H7 (cell line): ENCODE data around the gene LMBR1. TPM values are rescaled to one million over a fixed set of nuclear protein-coding genes. Genes with fewer than 3 reads are reported as not detected.
"Not testable (repeated sequence)": the region's sequence is repeated elsewhere in the genome, so short reads cannot be mapped to it uniquely, and the experiment has no call there.

ENCODE experiments used
- DNase-seq: peaks from one replicate; pipeline ENCODE4 v3.0.0; 2012
- H3K27me3 ChIP-seq: 2 replicates; pipeline ENCODE4 v1.6.0; 2011; ENCODE audit warnings: mild to moderate bottlenecking, low read length; ENCODE audit not compliant: control insufficient read depth, insufficient read depth
- H3K36me3 ChIP-seq: replicated peaks from 2 replicates; pipeline ENCODE4 v1.5.1; 2011; ENCODE audit warnings: low read length; ENCODE audit not compliant: control insufficient read depth, insufficient read depth
- H3K4me3 ChIP-seq: 2 replicates; pipeline ENCODE4 v1.5.1; 2011; ENCODE audit warnings: low read depth, mild to moderate bottlenecking, control low read depth, low read length, moderate library complexity; ENCODE audit not compliant: insufficient read depth
- total RNA-seq: library from RNA; depleted of rRNA; stranded (reverse); fragments of >200 nt; shearing (Covaris generic); gene quantifications from 2 replicates; pipeline ENCODE4 v1.2.3, GENCODE V29; 2014

LMBR1 gene
- total RNA-seq, 1 experiment from 2014 or later: 32.0 TPM

DNA sequence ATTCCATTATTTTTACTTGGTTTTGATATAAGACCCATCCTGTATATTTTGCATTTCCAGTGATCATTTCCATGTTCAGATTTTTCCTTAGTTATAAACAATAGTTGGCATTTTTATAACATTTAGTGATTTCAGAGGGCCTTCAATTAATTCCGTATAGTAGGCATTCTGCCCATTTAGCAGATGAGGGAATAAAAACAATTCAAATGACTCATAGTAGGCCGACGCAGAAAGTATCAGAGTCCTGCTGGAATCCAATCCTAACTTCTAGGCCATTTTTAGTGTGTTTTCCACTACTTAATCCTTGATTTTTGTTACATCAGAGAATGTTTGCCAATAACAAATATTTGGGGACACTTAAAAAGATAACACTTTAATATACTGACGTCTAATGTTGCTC is 237.0 kb downstream of the LMBR1 start:
- Histone ChIP-seq H3K27me3 (no peaks in the 10 kb centered on the region), H3K36me3 (no peaks in the 10 kb centered on the region), H3K4me3 (no peak overlapping the region)
- no peak for DNase-seq

DNA sequence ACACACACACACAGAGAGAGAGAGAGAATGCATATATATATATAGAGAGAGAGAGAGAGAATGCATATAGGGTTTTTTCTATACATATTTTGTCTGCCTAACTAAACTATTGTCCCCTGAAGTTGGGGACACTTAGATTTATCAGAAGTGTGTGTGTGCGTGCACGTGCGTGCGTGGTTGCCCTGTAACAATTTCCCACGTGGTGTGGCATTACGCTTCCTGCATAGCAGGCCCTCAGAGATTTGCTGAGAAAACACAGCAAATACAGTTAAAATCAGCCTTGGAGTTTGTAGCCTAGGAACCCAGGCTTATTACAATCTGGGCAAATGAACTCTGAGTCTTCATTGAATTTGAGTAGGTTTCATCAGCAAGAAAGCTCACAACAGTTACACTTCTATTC is 237.7 kb downstream of the LMBR1 start:
- Histone ChIP-seq H3K27me3 (no peaks in the 10 kb centered on the region), H3K4me3 (no peak overlapping the region), H3K36me3 (no peaks in the 10 kb centered on the region)
- DNase-seq: no peak

DNA sequence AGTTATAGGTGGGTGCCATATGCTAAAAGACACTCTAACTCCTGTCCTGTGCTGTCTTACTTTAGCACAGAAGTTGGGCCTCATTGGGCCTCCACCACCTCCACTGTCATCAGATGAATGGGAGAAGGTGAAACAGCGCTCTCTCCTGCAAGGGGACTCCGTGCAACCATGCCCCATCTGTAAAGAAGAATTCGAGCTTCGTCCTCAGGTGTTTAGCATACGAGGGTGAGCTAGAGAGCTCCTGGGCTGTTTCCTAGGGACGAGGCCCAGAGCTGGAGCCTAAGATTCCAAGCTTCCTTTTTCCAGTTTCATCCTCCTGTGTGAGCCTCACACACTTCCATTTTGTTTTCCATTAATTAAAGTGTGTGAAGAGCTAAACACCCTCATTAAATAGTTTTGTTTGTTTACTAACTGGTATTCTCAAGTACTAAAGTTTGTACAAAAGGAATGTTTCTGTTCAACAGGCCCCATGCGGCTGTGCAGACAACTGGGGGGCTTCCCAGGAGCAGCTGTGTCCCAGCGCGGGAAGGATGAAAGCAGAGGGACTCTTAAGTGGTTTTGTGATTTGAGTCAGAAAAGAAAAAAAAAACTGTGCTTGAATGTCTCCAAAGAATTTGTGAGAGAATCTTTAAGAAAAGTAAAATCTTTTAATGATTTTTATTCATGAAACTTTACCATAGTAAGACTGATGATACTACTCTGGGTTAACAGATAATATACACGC is 238.3 kb downstream of the LMBR1 start:
- no peak for DNase-seq
- Histone ChIP-seq H3K27me3 (no peaks in the 10 kb centered on the region), H3K4me3 (no peak overlapping the region), H3K36me3 (no peaks in the 10 kb centered on the region)

DNA sequence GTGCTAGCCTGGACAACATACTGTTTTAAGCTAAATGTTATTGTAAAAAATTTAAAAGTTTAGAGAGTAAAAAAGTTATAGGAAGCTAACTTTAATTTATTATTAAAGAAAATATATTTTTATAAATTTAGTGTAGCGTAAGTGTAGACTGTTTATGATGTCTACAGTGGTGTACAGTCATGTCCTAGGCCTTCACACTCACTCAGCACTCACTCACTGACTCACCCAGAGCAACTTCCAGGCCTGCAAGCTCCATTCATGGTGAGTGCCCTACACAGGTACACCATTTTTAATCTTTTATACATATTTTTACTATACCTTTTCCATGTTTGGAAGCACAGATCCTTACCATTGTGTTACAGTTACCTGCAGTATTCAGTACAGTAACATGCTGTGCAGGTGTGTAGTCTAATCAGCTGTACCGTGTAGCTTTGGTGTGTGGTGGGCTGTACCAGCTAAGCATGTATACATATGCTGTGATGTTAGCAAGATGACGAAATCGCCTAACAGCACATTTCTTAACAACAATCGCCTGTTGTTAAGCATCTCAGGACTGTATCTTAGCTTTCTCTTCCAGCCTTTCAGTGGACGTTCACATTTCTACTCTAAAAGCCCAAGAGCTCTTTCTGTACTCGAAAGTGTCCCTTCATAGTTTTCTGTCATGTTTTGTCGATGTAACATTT is 240.0 kb downstream of the LMBR1 start:
- DNase-seq: no peak
- Histone ChIP-seq H3K4me3 (no peak overlapping the region), H3K36me3 (no peaks in the 10 kb centered on the region)

DNA sequence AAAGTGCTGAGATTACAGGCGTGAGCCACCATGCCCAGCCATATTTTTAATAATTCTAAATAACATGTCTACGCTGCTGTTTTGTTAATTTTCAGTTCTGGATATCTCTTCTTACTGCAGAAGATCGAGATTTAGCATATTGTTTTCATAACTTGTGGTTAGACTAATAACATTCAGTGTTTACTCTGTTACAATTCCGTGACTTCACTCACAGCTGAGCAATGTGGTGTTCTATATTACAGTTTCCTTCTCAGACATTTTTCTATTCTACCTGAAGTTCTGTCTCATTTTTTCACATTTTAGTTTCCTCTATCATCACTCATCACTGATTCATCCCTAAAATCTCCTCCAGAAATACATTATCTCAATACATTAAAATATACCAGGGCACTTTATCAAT is 241.5 kb downstream of the LMBR1 start:
- no peaks in the 10 kb centered on the region for H3K36me3 ChIP-seq
- no peak for DNase-seq
- no peaks in the 10 kb centered on the region for H3K27me3 ChIP-seq
- no peak overlapping the region for H3K4me3 ChIP-seq

More for the DNA sequence above, 240.0 kb downstream of the LMBR1 start:
- H3K27me3 ChIP-seq: no peaks in the 10 kb centered on the region

DNA sequence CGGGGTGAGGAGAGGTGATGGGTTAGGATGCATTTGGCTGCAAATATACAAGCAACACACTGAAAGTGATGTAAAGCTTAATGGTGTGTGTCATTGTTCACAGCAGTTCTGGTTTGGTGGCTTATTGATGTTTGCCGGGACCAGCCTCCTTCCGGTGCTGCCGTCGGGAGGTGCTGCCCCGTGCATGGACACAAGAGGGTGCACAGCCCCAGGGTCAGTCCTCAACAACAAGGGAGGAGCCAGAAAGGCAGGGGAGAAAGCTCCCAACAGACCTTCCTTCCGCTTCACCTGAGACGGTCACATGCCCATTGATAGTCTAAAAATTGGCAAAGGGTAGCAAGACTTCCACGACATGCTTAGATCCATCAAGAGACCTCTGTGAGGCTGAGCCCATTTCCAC is 242.9 kb downstream of the LMBR1 start:
- Histone ChIP-seq H3K27me3 (no peaks in the 10 kb centered on the region), H3K4me3 (no peak overlapping the region), H3K36me3 (no peaks in the 10 kb centered on the region)
- peak; percentile 78 for DNase-seq

DNA sequence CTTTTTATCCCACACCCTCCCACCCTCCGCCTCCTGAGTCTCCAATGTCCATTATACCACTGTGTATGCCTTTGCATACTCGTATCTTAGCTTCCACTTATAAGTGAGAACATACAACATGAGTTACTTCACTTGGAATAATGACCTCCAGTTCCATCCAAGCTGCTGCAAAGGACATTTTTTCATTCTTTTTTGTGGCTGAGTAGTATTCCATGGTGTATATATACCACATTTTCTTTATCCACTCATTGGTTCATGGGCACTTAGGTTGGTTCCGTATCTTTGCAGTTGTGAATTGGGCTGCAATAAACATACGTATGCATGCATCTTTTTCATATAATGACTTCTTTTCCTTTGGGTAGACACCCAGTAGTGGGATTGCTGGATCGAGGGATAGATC is 245.7 kb downstream of the LMBR1 start:
- not testable (repeated sequence) for DNase-seq, H3K4me3 ChIP-seq, H3K36me3 ChIP-seq

DNA sequence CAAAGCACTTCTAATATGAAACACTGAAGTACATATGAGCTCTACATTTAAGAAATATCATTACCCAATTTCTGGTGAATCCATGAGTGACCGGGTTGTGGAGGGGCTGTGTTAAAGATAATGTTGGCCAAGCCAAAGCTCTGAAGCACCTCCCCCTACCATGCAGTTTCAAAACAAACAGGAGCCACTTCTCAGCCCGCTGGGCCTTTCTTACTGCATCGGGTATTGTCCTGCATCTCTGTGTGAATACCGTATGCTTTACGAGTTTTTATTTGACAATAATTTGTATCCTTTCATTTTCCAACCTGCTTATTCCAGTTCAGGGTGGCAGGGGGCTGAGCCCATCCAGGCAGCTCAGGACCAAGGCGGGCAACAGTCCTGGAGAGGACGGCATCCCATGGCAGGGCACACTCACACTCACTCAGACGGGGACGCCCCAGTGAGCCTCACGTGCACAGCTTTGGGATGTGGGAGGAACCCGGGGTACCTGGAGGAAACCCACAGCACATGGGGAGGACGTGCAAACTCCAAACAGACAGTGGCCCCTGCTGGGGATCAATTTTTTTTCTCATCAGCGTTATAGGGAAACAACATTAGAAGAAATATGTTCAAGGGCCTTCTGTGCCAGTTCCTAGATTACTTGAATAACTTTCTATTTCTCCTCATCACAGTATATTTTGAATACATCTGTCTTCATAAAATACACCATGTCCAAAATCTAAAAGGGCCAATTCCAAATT is 250.5 kb downstream of the LMBR1 start:
- Histone ChIP-seq H3K27me3 (peaks cover 2% of the 10 kb centered on the region), H3K4me3 (no peak overlapping the region), H3K36me3 (no peaks in the 10 kb centered on the region)
- no peak for DNase-seq

More for the DNA sequence above, 245.7 kb downstream of the LMBR1 start:
- H3K27me3 ChIP-seq: not testable (repeated sequence)

DNA sequence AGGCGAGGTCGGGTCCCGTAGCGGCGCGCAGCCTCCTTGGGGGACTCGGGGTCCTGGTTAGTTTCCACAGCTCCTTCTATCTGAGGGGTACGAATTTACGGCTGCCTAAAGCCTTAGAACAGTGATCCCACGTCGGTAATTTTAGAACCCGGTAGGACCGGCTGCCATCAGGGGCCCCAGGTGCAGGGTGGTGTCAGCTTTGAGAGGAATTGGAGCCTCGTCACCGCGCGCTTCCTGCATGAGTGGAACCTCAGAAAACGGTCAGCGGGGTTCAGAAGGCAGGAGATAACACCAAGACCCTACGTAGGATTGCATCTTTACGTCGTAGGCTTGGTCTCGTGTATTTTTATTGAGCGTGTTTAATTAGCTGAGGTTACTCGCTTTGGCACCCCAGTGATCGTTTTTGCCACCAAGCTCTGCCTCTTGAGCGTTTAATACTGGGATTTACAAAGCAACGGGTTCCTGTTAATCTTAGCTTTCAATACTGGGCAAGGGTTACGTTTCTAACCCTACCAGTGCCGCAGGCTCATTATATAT is 252.0 kb downstream of the LMBR1 start:
- no peaks in the 10 kb centered on the region for H3K36me3 ChIP-seq
- H3K27me3 ChIP-seq: peaks cover 2% of the 10 kb centered on the region

DNA sequence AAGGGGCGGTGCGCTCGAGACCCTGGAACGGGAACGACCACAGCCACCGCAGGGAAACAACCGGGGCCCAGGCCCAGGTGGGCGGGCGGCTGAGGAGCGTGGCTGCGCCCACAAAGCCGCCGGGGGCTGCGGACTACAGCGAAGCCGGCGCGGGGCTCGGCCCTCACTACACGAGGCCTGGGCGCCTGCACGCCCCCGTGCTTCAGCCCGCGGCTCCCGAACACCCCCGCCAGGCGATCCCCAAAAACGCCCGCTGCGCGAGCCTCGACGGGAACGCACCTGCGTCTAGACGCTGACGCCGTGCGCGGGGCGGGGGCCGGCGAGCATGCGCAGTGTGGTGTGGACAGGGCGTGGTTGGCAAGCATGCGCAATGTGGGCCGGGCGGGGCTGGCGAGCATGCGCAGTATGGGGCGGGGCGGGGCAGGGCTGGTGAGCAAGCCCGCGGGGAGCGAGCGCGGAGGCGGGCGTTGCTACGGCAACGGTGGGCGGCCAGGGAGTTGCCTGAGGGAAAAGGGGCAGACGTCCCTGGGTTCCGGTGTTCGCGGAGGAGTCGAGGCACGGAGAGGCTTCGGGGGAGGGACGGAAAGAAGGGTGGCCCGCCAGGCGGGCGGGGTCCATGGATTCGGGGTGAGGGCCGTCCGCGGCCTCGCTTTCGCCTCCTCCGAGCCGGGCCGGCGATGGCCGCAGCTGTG is 252.6 kb downstream of the LMBR1 start, which contains the start of gene RNF32:
TSS of gene RNF32 (plus strand) at position 518 of the 692 bp plus-strand sequence. CDS start 3,104 bp downstream, outside the sequence.
- Histone ChIP-seq H3K4me3 (peak within 1 kb of the TSS; percentile 85), H3K36me3 (no peaks in the 10 kb centered on the region), H3K27me3 (peaks cover 2% of the 10 kb centered on the region)
- peak; percentile 99 for DNase-seq

More for the DNA sequence above, 252.0 kb downstream of the LMBR1 start:
- no peak for DNase-seq
- H3K4me3 ChIP-seq: peak overlapping the region; percentile 85

DNA sequence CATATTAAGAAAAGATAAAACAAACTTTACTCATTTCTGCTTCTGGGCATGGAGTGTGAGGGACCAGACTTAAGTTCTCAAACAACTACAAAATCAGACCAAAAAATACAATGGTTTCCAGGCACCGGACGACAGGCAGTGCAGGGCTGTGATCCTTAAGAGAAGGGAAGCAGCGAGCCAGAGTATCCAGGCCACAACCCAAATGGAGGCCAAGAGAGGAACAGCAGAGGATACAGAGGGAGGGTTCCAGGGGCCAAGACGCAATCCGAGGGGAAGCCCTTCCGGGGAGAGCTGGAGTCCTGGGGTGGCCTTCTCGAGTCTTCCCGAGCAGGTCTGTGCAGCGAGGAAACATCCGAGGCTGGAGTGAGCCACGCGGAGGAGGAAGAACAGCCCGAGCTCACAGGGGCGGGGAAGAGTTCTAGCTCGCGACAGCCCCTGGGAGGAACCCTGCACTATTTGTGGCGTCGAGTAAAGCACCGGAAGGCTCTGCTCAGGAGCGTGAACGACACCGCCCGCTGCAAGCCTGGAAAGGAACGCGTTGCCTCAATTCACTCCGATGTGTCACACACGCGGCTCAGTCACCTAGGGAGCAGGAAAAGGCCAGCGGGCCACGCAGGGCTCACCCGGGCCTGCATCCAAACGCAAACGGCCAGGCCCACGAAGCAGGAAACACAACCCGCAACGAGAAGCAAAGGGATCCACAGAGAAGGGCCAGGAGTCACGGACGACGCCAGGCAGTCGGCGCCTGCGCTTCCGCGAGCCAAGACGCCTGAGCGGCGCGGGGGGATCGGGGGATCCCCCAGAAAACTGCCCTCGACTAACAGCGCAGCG is 253.3 kb downstream of the LMBR1 start:
- H3K36me3 ChIP-seq: no peaks in the 10 kb centered on the region
- peak overlapping the region; percentile 69 for H3K4me3 ChIP-seq
- DNase-seq: no peak
- peaks cover 2% of the 10 kb centered on the region for H3K27me3 ChIP-seq

DNA sequence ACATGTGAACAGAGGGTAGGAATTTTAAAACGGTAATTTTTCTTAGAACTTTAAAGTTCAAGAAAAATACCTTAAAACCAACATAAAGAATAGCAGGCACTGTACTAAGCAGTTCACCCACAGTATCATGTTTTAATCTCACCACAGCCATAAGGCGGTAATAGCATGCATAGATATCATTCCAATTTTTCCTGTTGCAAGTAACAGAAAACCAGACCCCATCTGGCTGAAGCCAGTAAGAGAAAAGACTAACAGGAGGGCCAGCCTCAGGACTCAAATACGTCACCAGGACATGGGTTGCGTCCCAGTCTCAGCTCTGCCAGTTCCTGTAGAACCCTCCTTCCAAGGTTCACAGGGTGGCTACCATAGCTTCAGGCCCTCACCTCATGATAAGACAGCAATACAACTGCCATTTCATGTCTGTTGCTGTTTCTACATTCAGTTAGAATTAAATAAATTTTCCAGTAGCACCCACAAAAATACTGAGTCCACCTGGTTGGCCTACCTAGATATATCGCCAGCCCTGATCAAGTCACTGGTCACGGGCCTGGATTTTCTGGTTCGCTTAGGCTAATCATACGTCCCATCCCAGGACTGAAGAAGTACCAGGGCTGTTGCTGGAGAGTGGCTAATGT is 254.4 kb downstream of the LMBR1 start:
- peaks cover 2% of the 10 kb centered on the region for H3K27me3 ChIP-seq
- H3K4me3 ChIP-seq: no peak overlapping the region
- no peaks in the 10 kb centered on the region for H3K36me3 ChIP-seq
- DNase-seq: no peak

DNA sequence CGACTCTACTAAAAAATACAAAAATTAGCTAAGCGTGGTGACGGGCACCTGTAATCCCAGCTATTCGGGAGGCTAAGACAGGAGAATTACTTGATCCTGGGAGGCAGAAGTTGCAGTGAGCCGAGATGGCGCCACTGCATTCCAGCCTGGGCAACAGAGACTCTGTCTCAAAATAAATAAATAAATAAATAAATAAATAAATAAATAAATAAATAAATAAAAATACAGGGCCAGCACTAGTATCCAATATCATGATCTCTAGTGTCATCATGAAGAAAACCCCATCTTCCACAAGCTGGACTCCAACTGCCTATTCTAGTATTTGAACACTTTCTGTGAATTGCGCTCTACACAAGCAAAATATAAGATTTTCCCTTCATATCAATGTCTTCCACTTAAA is 255.9 kb downstream of the LMBR1 start:
- not testable (repeated sequence) for H3K4me3 ChIP-seq, H3K27me3 ChIP-seq, DNase-seq, H3K36me3 ChIP-seq
